ENCODE measurements around the gene CNTNAP2.

- TF ChIP-seq SPI1 (IDR thresholded peaks at IDR 0.05; ENCODE audit: low read depth, low read length) = no peak
- TF ChIP-seq POLR2AphosphoS5 (IDR thresholded peaks at IDR 0.05; ENCODE audit: low read depth, low read length) = no peak
These were observed 2063.5 kb downstream of the CNTNAP2 start for GRCh38 chr7:148180075-148180474.
